ENCODE measurements around the gene ZNF608.

ZNF608 gene

GRCh38 chr5:124742521-124742920 is 3.9 kb downstream of the ZNF608 start:
- Histone ChIP-seq H3K4me3 (ENCODE audit: low read depth, low read length) (peak overlapping the region; percentile 77), H3K27me3 (ENCODE audit: control insufficient read depth, insufficient read depth, low read length) (no peaks in the 10 kb centered on the region), H3K4me1 (ENCODE audit: control insufficient read depth, insufficient read depth, low read length) (peaks cover 46% of the 10 kb centered on the region), H3K9me3 (ENCODE audit: control insufficient read depth, insufficient read depth, low read length) (no peaks in the 10 kb centered on the region), H3K9ac (ENCODE audit: low read depth, low read length) (no peak overlapping the region), H3K36me3 (ENCODE audit: control insufficient read depth, insufficient read depth, low read length) (no peaks in the 10 kb centered on the region)

- Histone ChIP-seq H3K36me3 (ENCODE audit: control insufficient read depth, insufficient read depth, low read length) (no peaks in the 10 kb centered on the region), H3K9me3 (ENCODE audit: control insufficient read depth, insufficient read depth, low read length) (no peaks in the 10 kb centered on the region), H3K4me3 (ENCODE audit: low read depth, low read length) (peak overlapping the region; percentile 77), H3K4me1 (ENCODE audit: control insufficient read depth, insufficient read depth, low read length) (peaks cover 50% of the 10 kb centered on the region), H3K27me3 (ENCODE audit: control insufficient read depth, insufficient read depth, low read length) (no peaks in the 10 kb centered on the region), H3K9ac (ENCODE audit: low read depth, low read length) (no peak overlapping the region)
Measured at GRCh38 chr5:124741711-124742496, 4.5 kb downstream of the ZNF608 start.

- no peaks in the 10 kb centered on the region for H3K27me3 ChIP-seq (ENCODE audit: control insufficient read depth, insufficient read depth, low read length)
- no peak overlapping the region for H3K4me3 ChIP-seq (ENCODE audit: low read depth, low read length)
- H3K9ac ChIP-seq (ENCODE audit: low read depth, low read length) = no peak overlapping the region
- H3K4me1 ChIP-seq (ENCODE audit: control insufficient read depth, insufficient read depth, low read length) = peaks cover 58% of the 10 kb centered on the region
- H3K9me3 ChIP-seq (ENCODE audit: control insufficient read depth, insufficient read depth, low read length) = no peaks in the 10 kb centered on the region
- H3K36me3 ChIP-seq (ENCODE audit: control insufficient read depth, insufficient read depth, low read length) = no peaks in the 10 kb centered on the region
Measured at GRCh38 chr5:124740991-124741583, 5.4 kb downstream of the ZNF608 start.

GRCh38 chr5:124740071-124740470 is 6.4 kb downstream of the ZNF608 start:
- H3K9ac ChIP-seq (ENCODE audit: low read depth, low read length) = no peak overlapping the region
- no peaks in the 10 kb centered on the region for H3K27me3 ChIP-seq (ENCODE audit: control insufficient read depth, insufficient read depth, low read length)
- H3K9me3 ChIP-seq (ENCODE audit: control insufficient read depth, insufficient read depth, low read length) = no peaks in the 10 kb centered on the region
- peak overlapping the region; percentile 20 for H3K4me3 ChIP-seq (ENCODE audit: low read depth, low read length)
- H3K4me1 ChIP-seq (ENCODE audit: control insufficient read depth, insufficient read depth, low read length) = peaks cover 62% of the 10 kb centered on the region
- no peaks in the 10 kb centered on the region for H3K36me3 ChIP-seq (ENCODE audit: control insufficient read depth, insufficient read depth, low read length)

- Histone ChIP-seq H3K4me1 (ENCODE audit: control insufficient read depth, insufficient read depth, low read length) (peaks cover 66% of the 10 kb centered on the region), H3K4me3 (ENCODE audit: low read depth, low read length) (peak overlapping the region; percentile 20), H3K9ac (ENCODE audit: low read depth, low read length) (no peak overlapping the region), H3K36me3 (ENCODE audit: control insufficient read depth, insufficient read depth, low read length) (no peaks in the 10 kb centered on the region), H3K27me3 (ENCODE audit: control insufficient read depth, insufficient read depth, low read length) (no peaks in the 10 kb centered on the region), H3K9me3 (ENCODE audit: control insufficient read depth, insufficient read depth, low read length) (no peaks in the 10 kb centered on the region)
Measured at GRCh38 chr5:124739634-124740025, 6.8 kb downstream of the ZNF608 start.

- Histone ChIP-seq H3K9me3 (ENCODE audit: control insufficient read depth, insufficient read depth, low read length) (no peaks in the 10 kb centered on the region), H3K27me3 (ENCODE audit: control insufficient read depth, insufficient read depth, low read length) (no peaks in the 10 kb centered on the region), H3K4me1 (ENCODE audit: control insufficient read depth, insufficient read depth, low read length) (peaks cover 71% of the 10 kb centered on the region), H3K4me3 (ENCODE audit: low read depth, low read length) (peak overlapping the region; percentile 24), H3K9ac (ENCODE audit: low read depth, low read length) (no peak overlapping the region), H3K36me3 (ENCODE audit: control insufficient read depth, insufficient read depth, low read length) (no peaks in the 10 kb centered on the region)
Measured at GRCh38 chr5:124738681-124739633, 7.5 kb downstream of the ZNF608 start.

- H3K4me3 ChIP-seq (ENCODE audit: low read depth, low read length) = peak overlapping the region; percentile 28
- H3K9ac ChIP-seq (ENCODE audit: low read depth, low read length) = no peak overlapping the region
- H3K27me3 ChIP-seq (ENCODE audit: control insufficient read depth, insufficient read depth, low read length) = no peaks in the 10 kb centered on the region
- H3K4me1 ChIP-seq (ENCODE audit: control insufficient read depth, insufficient read depth, low read length) = peaks cover 80% of the 10 kb centered on the region
- H3K36me3 ChIP-seq (ENCODE audit: control insufficient read depth, insufficient read depth, low read length) = no peaks in the 10 kb centered on the region
- H3K9me3 ChIP-seq (ENCODE audit: control insufficient read depth, insufficient read depth, low read length) = no peaks in the 10 kb centered on the region
Measured at GRCh38 chr5:124737651-124738050, 8.8 kb downstream of the ZNF608 start.

- Histone ChIP-seq H3K4me1 (ENCODE audit: control insufficient read depth, insufficient read depth, low read length) (peaks cover 77% of the 10 kb centered on the region), H3K9ac (ENCODE audit: low read depth, low read length) (no peak overlapping the region), H3K36me3 (ENCODE audit: control insufficient read depth, insufficient read depth, low read length) (no peaks in the 10 kb centered on the region), H3K27me3 (ENCODE audit: control insufficient read depth, insufficient read depth, low read length) (no peaks in the 10 kb centered on the region), H3K4me3 (ENCODE audit: low read depth, low read length) (no peak overlapping the region), H3K9me3 (ENCODE audit: control insufficient read depth, insufficient read depth, low read length) (no peaks in the 10 kb centered on the region)
Measured at GRCh38 chr5:124736805-124737188, 9.6 kb downstream of the ZNF608 start.

- Histone ChIP-seq H3K27me3 (ENCODE audit: control insufficient read depth, insufficient read depth, low read length) (no peaks in the 10 kb centered on the region), H3K4me3 (ENCODE audit: low read depth, low read length) (no peak overlapping the region), H3K9me3 (ENCODE audit: control insufficient read depth, insufficient read depth, low read length) (no peaks in the 10 kb centered on the region), H3K4me1 (ENCODE audit: control insufficient read depth, insufficient read depth, low read length) (peaks cover 77% of the 10 kb centered on the region), H3K9ac (ENCODE audit: low read depth, low read length) (no peak overlapping the region), H3K36me3 (ENCODE audit: control insufficient read depth, insufficient read depth, low read length) (no peaks in the 10 kb centered on the region)
Measured at GRCh38 chr5:124736082-124736804, 10.2 kb downstream of the ZNF608 start.

- H3K36me3 ChIP-seq (ENCODE audit: control insufficient read depth, insufficient read depth, low read length) = no peaks in the 10 kb centered on the region
- H3K9me3 ChIP-seq (ENCODE audit: control insufficient read depth, insufficient read depth, low read length) = no peaks in the 10 kb centered on the region
- peaks cover 68% of the 10 kb centered on the region for H3K4me1 ChIP-seq (ENCODE audit: control insufficient read depth, insufficient read depth, low read length)
- no peak overlapping the region for H3K9ac ChIP-seq (ENCODE audit: low read depth, low read length)
- H3K27me3 ChIP-seq (ENCODE audit: control insufficient read depth, insufficient read depth, low read length) = no peaks in the 10 kb centered on the region
- H3K4me3 ChIP-seq (ENCODE audit: low read depth, low read length) = peak overlapping the region; percentile 30
Measured at GRCh38 chr5:124735169-124735858, 11.1 kb downstream of the ZNF608 start.
